DMS114 treated with DMSO at 0.1 percent for 48 hours (cell line): Measurements from ENCODE around the gene SYP.
"Not testable (repeated sequence)": the region's sequence is repeated elsewhere in the genome, so short reads cannot be mapped to it uniquely, and the experiment has no call there.

ENCODE experiments used
- DNase-seq: peaks from one replicate; lab custom pipeline; 2025; ENCODE audit not compliant: unreplicated experiment; lab: John Stamatoyannopoulos, UW

SYP gene

DNA sequence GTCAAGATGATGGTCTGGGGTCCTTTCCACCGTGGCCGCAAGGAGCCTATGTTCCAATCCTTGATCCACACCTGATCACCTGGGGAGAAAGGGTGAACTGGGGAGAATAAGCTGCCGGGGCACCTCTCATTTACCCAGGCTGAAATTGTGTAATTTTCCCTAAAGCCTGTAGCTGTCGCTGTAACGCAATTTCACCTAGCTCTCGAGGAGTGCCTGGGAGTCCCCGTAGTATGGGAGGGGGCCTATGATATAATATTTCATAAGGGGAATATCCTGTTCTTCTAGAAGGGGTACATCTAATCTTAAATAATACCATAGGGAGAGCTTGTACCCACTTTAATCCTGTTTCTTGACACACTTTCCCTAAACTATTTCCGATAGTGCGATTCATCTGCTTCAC, 57.7 kb downstream of the SYP start:
- DNase-seq = not testable (repeated sequence)

DNA sequence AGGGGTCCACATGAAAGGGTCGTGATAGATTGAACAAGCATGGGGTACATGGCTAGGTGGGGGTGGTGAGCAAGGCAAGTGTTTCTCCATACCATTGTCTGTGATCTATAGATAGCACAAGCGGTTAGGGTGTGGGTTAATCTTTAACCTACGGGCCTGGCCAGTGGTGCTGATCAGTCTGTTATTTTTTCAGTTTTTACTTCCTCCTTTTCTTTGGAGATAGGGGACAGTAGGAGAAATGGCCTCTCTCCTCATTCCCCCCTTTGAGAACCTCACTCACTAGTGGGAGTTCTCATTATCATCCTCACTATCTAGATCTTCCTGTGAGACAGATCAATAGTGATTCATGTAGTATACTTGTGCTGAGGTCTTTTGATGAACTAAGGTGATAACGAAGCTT, 60.3 kb downstream of the SYP start:
- no peak for DNase-seq
